Caco-2 (cell line): ENCODE results near the gene PTGS1. TPM values are rescaled to one million over a fixed set of nuclear protein-coding genes. Genes with fewer than 3 reads are reported as not detected.

Experiments used
- BruUV-seq: library from RNA; stranded (reverse); fragments of 400-500 nt; replicated peaks from 2 replicates; lab custom pipeline; 2021; lab: Mats Ljungman, UMichigan
- CTCF ChIA-PET: fragments of 300-600 bp; sonication (Branson Sonifier 250); formaldehyde crosslinking; loops from one replicate; lab custom pipeline; 2022; ENCODE audit warnings: antibody characterized with exemption; lab: Charles Lee
- POLR2A ChIA-PET: fragments of 300-600 bp; sonication (Branson Sonifier 250); formaldehyde crosslinking; loops from one replicate; lab custom pipeline; 2022; ENCODE audit warnings: antibody characterized with exemption; lab: Charles Lee
- DNase-seq, 2 experiments: peaks; one replicate each; pipeline versions ENCODE4 v3.0.0 to v3.0.0-alpha.2; 2020 to 2022
- H3K27me3 ChIP-seq: replicated peaks from 2 replicates; pipeline ENCODE4 v1.6.0; 2011; ENCODE audit warnings: low read length; ENCODE audit not compliant: control insufficient read depth, insufficient read depth
- H3K36me3 ChIP-seq: 2 replicates; pipeline ENCODE4 v1.5.1; 2011; ENCODE audit warnings: low read length; ENCODE audit not compliant: control insufficient read depth, insufficient read depth
- H3K4me1 ChIP-seq: fragments of 250-450 bp; sonication (Bioruptor Pico); 2 replicates; pipeline ENCODE4 v1.5.1; 2020; ENCODE audit warnings: mild to moderate bottlenecking
- H3K4me3 ChIP-seq: 2 replicates; pipeline ENCODE4 v1.5.1; 2011; ENCODE audit warnings: low read depth, mild to moderate bottlenecking, control low read depth, low read length
- H3K9me3 ChIP-seq: fragments of 250-450 bp; sonication (Bioruptor Pico); 2 replicates; pipeline ENCODE4 v1.5.1; 2020; ENCODE audit warnings: mild to moderate bottlenecking, moderate library complexity
- H3K27ac Mint-ChIP-seq: one replicate; pipeline ENCODE4 v1.8.0; 2022; ENCODE audit warnings: mixed read lengths; ENCODE audit not compliant: unreplicated experiment
- H3K27me3 Mint-ChIP-seq: one replicate; pipeline ENCODE4 v1.8.0; 2022; ENCODE audit warnings: mixed read lengths; ENCODE audit not compliant: insufficient read depth, unreplicated experiment
- H3K36me3 Mint-ChIP-seq: one replicate; pipeline ENCODE4 v1.8.0; 2022; ENCODE audit warnings: mild to moderate bottlenecking, mixed read lengths; ENCODE audit not compliant: insufficient read depth, unreplicated experiment
- H3K4me1 Mint-ChIP-seq: one replicate; pipeline ENCODE4 v1.8.0; 2022; ENCODE audit warnings: low read depth, mixed read lengths; ENCODE audit not compliant: unreplicated experiment
- H3K4me3 Mint-ChIP-seq: one replicate; pipeline ENCODE4 v1.8.0; 2022; ENCODE audit warnings: mild to moderate bottlenecking, moderate library complexity, mixed read lengths; ENCODE audit not compliant: unreplicated experiment
- H3K9me3 Mint-ChIP-seq: one replicate; pipeline ENCODE4 v1.8.0; 2022; ENCODE audit warnings: mixed read lengths; ENCODE audit not compliant: unreplicated experiment
- intact Hi-C: fragments of 100-400 bp; cut with micrococcal nuclease; formaldehyde crosslinking; loops from one replicate; pipeline ENCODE4 v1.10.0; 2022; ENCODE audit not compliant: unreplicated experiment
- total RNA-seq: library from RNA; stranded (reverse); gene quantifications from 2 replicates; pipeline ENCODE4 v1.2.3, GENCODE V29; 2022
- TF ChIP-seq, protein P1 (sequence below), 2 experiments: fragments of 200-600 bp in 1 of 2; IDR thresholded peaks; 1 replicate in 1 of 2; 2 replicates in 1 of 2; pipeline versions ENCODE4 v1.5.1 to v1.8.0; 2011 to 2022; ENCODE audit warnings: antibody characterized with exemption in 1 of 2, control low read depth in 1 of 2, inconsistent platforms in 1 of 2, low read depth in 1 of 2, low read length in 1 of 2, mild to moderate bottlenecking in 1 of 2, moderate library complexity in 1 of 2; ENCODE audit not compliant: insufficient read depth in 1 of 2, severe bottlenecking in 1 of 2, unreplicated experiment in 1 of 2

Gene PTGS1
- total RNA-seq, 1 experiment from 2014 or later: 0.29 TPM

DNA sequence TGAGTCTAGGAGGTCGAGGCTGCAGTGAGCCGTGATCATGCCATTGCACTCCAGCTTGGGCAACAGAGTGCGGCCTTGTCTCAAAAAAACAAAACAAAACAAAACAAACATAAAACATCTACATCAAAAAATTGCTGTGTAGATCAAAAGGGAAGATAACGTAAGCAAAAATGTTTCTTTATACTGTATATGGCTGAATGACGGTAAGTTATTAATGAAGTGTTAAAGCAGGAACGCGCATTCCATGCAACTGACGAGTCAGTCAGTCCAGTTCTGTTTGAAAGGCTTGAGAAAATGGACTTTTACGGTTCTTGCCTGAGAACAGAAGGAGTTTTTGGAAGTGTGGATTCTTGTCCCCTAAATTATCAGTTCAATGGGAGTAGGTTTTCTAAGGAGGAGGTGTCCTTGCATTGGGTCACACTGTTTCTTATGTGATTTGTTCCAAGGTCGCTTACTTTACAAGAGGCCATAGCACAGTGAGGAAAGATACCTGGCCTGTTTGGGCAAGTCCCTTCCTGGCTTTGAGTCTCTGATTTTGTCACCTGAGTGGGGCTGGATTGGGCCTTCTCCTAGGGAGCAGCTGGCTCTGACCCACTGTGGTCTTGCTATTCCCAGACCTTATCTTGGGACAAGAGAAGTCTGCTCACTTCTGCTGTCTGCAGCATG lies 6.6 kb upstream of the PTGS1 start:
- Mint-ChIP-seq H3K27me3 (no peaks in the 10 kb centered on the region), H3K9me3 (no peaks in the 10 kb centered on the region), H3K27ac (no peak overlapping the region), H3K36me3 (no peaks in the 10 kb centered on the region), H3K4me3 (no peak overlapping the region), H3K4me1 (no peaks in the 10 kb centered on the region)
- H3K9me3 ChIP-seq: no peaks in the 10 kb centered on the region
- no peak overlapping the region for H3K4me3 ChIP-seq
- no TSS peak for BruUV-seq
- ChIA-PET CTCF (no interaction called here), POLR2A (no interaction called here)
- no peaks in the 10 kb centered on the region for H3K27me3 ChIP-seq
- intact Hi-C loops: no loop called here
- TF ChIP-seq, protein P1, sequence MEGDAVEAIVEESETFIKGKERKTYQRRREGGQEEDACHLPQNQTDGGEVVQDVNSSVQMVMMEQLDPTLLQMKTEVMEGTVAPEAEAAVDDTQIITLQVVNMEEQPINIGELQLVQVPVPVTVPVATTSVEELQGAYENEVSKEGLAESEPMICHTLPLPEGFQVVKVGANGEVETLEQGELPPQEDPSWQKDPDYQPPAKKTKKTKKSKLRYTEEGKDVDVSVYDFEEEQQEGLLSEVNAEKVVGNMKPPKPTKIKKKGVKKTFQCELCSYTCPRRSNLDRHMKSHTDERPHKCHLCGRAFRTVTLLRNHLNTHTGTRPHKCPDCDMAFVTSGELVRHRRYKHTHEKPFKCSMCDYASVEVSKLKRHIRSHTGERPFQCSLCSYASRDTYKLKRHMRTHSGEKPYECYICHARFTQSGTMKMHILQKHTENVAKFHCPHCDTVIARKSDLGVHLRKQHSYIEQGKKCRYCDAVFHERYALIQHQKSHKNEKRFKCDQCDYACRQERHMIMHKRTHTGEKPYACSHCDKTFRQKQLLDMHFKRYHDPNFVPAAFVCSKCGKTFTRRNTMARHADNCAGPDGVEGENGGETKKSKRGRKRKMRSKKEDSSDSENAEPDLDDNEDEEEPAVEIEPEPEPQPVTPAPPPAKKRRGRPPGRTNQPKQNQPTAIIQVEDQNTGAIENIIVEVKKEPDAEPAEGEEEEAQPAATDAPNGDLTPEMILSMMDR (IDR thresholded peaks at IDR 0.05; ENCODE audit: insufficient read depth in 1 of 2, low read depth in 1 of 2, low read length in 1 of 2, severe bottlenecking in 1 of 2, unreplicated experiment in 1 of 2): no peak
- H3K4me1 ChIP-seq: peaks cover 7% of the 10 kb centered on the region
- no peaks in the 10 kb centered on the region for H3K36me3 ChIP-seq
- DNase-seq: no peak

DNA sequence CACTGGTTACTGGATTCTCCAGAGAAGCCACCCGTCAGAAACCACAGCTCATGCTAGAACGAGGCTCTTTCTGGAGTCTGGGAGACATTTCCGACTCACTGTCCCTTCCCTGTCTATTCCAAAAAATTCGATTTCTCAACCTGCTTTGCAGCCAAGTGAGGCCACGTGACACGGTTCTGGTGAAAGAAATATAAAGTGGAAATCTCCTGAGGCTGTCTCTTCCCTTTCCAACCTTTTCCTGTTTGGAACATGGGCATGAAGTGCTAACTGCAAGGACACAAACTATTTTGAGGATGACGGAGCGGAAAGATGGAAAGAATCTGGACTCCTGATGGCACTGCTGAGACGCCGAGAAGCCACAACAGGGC lies 6.1 kb upstream of the PTGS1 start:
- H3K9me3 Mint-ChIP-seq: no peaks in the 10 kb centered on the region
- H3K27ac Mint-ChIP-seq: no peak overlapping the region
- H3K9me3 ChIP-seq: no peaks in the 10 kb centered on the region
- H3K4me1 ChIP-seq: peaks cover 7% of the 10 kb centered on the region
- H3K27me3 ChIP-seq: no peaks in the 10 kb centered on the region
- BruUV-seq: no TSS peak
- TF ChIP-seq, protein P1 (IDR thresholded peaks at IDR 0.05; ENCODE audit: insufficient read depth in 1 of 2, low read depth in 1 of 2, low read length in 1 of 2, severe bottlenecking in 1 of 2, unreplicated experiment in 1 of 2): no peak
- intact Hi-C loops: no loop called here
- no peak overlapping the region for H3K4me3 ChIP-seq
- H3K36me3 Mint-ChIP-seq: no peaks in the 10 kb centered on the region
- no peaks in the 10 kb centered on the region for H3K27me3 Mint-ChIP-seq
- H3K4me3 Mint-ChIP-seq: no peak overlapping the region
- H3K4me1 Mint-ChIP-seq: no peaks in the 10 kb centered on the region
- DNase-seq: no peak
- CTCF ChIA-PET: no interaction called here
- POLR2A ChIA-PET: no interaction called here
- H3K36me3 ChIP-seq: no peaks in the 10 kb centered on the region

DNA sequence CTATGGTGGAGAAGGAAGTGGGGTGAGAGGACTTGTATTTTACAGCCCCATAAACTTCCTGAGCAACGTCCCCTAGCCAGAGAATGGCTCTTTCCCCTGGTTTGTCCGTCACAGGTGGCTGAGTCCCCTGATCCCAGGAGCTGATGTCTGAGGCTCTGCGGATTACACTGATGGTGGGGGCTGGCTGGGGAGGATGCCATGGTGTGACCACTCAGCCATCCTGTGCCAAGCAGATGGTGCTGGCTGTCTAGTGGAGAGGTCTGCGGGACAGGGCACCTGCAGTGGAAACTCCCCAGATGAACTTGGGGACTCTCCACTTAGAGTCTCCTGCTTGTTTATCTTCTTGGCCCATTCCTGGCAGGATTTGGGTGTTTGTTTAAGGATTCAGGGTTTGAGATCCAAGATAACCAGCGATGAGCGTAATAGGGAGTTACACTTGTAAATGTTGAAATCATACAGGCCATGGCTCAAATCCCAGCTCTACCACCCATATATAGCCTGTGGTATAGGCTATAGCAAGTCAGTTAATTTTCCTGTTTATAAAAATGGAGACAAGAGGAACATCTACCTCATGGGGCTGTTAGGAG lies 4.7 kb upstream of the PTGS1 start:
- Mint-ChIP-seq H3K4me1 (no peaks in the 10 kb centered on the region), H3K27me3 (peaks cover 4% of the 10 kb centered on the region), H3K27ac (no peak overlapping the region), H3K9me3 (no peaks in the 10 kb centered on the region), H3K4me3 (no peak overlapping the region), H3K36me3 (no peaks in the 10 kb centered on the region)
- H3K4me3 ChIP-seq: no peak overlapping the region
- BruUV-seq: no TSS peak
- H3K27me3 ChIP-seq: no peaks in the 10 kb centered on the region
- peaks cover 6% of the 10 kb centered on the region for H3K4me1 ChIP-seq
- no peaks in the 10 kb centered on the region for H3K36me3 ChIP-seq
- ChIA-PET POLR2A (no interaction called here), CTCF (interaction anchor here (1.2 kb wide), 1 partner anchor 9 kb away, joined by 5 read pairs; no protein-coding TSS in a partner anchor)
- TF ChIP-seq, protein P1 (IDR thresholded peaks at IDR 0.05; ENCODE audit: insufficient read depth in 1 of 2, low read depth in 1 of 2, low read length in 1 of 2, severe bottlenecking in 1 of 2, unreplicated experiment in 1 of 2): no peak
- peak in 1 of 2 experiments; percentile 29 for DNase-seq
- intact Hi-C loops: no loop called here
- no peaks in the 10 kb centered on the region for H3K9me3 ChIP-seq
